Stimulated activated CD8-positive, alpha-beta memory T cell treated with anti-CD3 and anti-CD28 coated beads, Interleukin-7, amount 100 ng/mL, for 1 hour (primary cell): ENCODE data around the gene EXOC4.
A peak's percentile ranks its signal among the peaks of the same experiment; 100 is the strongest.
"Not testable (repeated sequence)": the region's sequence is repeated elsewhere in the genome, so short reads cannot be mapped to it uniquely, and the experiment has no call there.

ENCODE experiments used
- DNase-seq, 2 donors: peaks; one replicate each; pipeline ENCODE4 v3.0.0-alpha.2; 2020; ENCODE audit warnings: low read depth in 2 of 2

Gene EXOC4

GRCh38 chr7:133252858-133253518, at the start of gene EXOC4:
Gene EXOC4 (plus strand): TSS chr7:133253078.
- DNase-seq, result peak; percentile 74 to 77

- DNase-seq, result no peak
These were observed 49.4 kb upstream of the EXOC4 start for GRCh38 chr7:133203490-133203889.

GRCh38 chr7:133207687-133208086, 45.2 kb upstream of the EXOC4 start:
- DNase-seq, result no peak

- not testable (repeated sequence) for DNase-seq
These were observed 42.1 kb upstream of the EXOC4 start for GRCh38 chr7:133210817-133211216.

- DNase-seq, result not testable (repeated sequence)
These were observed 39.1 kb upstream of the EXOC4 start for GRCh38 chr7:133213772-133214171.

- DNase-seq, result no peak
These were observed 35.1 kb upstream of the EXOC4 start for GRCh38 chr7:133217773-133218172.

- DNase-seq, result no peak
These were observed 22.2 kb upstream of the EXOC4 start for GRCh38 chr7:133230591-133231194.

GRCh38 chr7:133233142-133233541, 19.7 kb upstream of the EXOC4 start:
- DNase-seq, result no peak

- no peak for DNase-seq
These were observed 17.7 kb upstream of the EXOC4 start for GRCh38 chr7:133234961-133235875.

GRCh38 chr7:133237545-133237944, 15.3 kb upstream of the EXOC4 start:
- DNase-seq, result no peak

GRCh38 chr7:133240302-133240701, 12.6 kb upstream of the EXOC4 start:
- DNase-seq, result no peak

- no peak for DNase-seq
These were observed 6.3 kb upstream of the EXOC4 start for GRCh38 chr7:133246558-133246957.

GRCh38 chr7:133248901-133249300, 4.0 kb upstream of the EXOC4 start:
- DNase-seq, result no peak

- no peak for DNase-seq
These were observed 396 bp upstream of the EXOC4 start for GRCh38 chr7:133252506-133252857.

GRCh38 chr7:133253519-133253875, 619 bp downstream of the EXOC4 start:
- DNase-seq, result peak in 1 of 2 donors; percentile 4

- no peak for DNase-seq
These were observed 2.6 kb downstream of the EXOC4 start for GRCh38 chr7:133255486-133255885.

GRCh38 chr7:133258174-133258573, 5.3 kb downstream of the EXOC4 start:
- no peak for DNase-seq

GRCh38 chr7:133265821-133266220, 12.9 kb downstream of the EXOC4 start:
- DNase-seq, result no peak

GRCh38 chr7:133268355-133268754, 15.5 kb downstream of the EXOC4 start:
- DNase-seq, result no peak

- no peak for DNase-seq
These were observed 19.5 kb downstream of the EXOC4 start for GRCh38 chr7:133272336-133272735.

GRCh38 chr7:133273227-133273626, 20.3 kb downstream of the EXOC4 start:
- no peak for DNase-seq

- no peak for DNase-seq
These were observed 21.4 kb downstream of the EXOC4 start for GRCh38 chr7:133274265-133274664.

GRCh38 chr7:133275008-133275407, 22.1 kb downstream of the EXOC4 start:
- DNase-seq, result no peak
